ENCODE results near the gene APLNR.

DNA sequence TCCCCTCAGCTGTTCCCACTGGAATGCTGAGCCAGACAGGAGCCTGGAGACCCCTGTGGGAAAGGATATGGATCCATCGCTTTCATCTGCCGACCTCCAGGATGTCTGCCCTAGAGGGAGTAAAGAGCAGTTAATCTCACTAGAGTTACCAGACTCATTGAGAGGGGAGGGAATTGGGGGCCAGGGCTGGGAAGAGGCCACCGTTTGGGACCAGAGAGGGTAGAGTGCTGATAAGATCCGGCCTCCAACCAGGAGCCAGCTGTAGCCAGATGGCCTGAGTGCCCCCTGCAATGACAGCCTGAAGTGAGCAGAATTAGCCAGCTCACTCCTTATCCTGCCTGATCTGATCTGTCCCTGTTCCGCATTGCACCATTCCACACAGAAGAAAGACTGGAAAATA lies 3.7 kb upstream of the APLNR start:
- TF ChIP-seq, protein P1, sequence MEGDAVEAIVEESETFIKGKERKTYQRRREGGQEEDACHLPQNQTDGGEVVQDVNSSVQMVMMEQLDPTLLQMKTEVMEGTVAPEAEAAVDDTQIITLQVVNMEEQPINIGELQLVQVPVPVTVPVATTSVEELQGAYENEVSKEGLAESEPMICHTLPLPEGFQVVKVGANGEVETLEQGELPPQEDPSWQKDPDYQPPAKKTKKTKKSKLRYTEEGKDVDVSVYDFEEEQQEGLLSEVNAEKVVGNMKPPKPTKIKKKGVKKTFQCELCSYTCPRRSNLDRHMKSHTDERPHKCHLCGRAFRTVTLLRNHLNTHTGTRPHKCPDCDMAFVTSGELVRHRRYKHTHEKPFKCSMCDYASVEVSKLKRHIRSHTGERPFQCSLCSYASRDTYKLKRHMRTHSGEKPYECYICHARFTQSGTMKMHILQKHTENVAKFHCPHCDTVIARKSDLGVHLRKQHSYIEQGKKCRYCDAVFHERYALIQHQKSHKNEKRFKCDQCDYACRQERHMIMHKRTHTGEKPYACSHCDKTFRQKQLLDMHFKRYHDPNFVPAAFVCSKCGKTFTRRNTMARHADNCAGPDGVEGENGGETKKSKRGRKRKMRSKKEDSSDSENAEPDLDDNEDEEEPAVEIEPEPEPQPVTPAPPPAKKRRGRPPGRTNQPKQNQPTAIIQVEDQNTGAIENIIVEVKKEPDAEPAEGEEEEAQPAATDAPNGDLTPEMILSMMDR (IDR thresholded peaks at IDR 0.05; ENCODE audit: control extremely low read depth in 1 of 3, insufficient read depth in 1 of 3, low read depth in 1 of 3, low read length in 3 of 3), result no peak
- TF ChIP-seq POLR2A (IDR thresholded peaks at IDR 0.05; ENCODE audit: control extremely low read depth in 1 of 2, low read depth in 2 of 2, low read length in 2 of 2) (no peak), CBX8 (IDR thresholded peaks at IDR 0.05; ENCODE audit: borderline replicate concordance, low read depth, low read length) (no peak), CREB1 (IDR thresholded peaks at IDR 0.05) (no peak), CEBPB (IDR thresholded peaks at IDR 0.05; ENCODE audit: low read depth, low read length) (no peak), SIRT6 (IDR thresholded peaks at IDR 0.05; ENCODE audit: low read length) (no peak), EGR1 (IDR thresholded peaks at IDR 0.05; ENCODE audit: borderline replicate concordance, low read depth, low read length) (no peak), HDAC6 (IDR thresholded peaks at IDR 0.05; ENCODE audit: low read depth, low read length) (no peak), FOSL1 (IDR thresholded peaks at IDR 0.05; ENCODE audit: insufficient read depth, low read depth, low read length) (no peak), TCF12 (IDR thresholded peaks at IDR 0.05; ENCODE audit: low read depth, low read length) (no peak), EP300 (IDR thresholded peaks at IDR 0.05; ENCODE audit: borderline replicate concordance in 1 of 2, low read depth in 2 of 2, low read length in 2 of 2) (no peak), CHD1 (IDR thresholded peaks at IDR 0.05; ENCODE audit: low read depth, low read length) (no peak)
- TF ChIP-seq, protein P2, sequence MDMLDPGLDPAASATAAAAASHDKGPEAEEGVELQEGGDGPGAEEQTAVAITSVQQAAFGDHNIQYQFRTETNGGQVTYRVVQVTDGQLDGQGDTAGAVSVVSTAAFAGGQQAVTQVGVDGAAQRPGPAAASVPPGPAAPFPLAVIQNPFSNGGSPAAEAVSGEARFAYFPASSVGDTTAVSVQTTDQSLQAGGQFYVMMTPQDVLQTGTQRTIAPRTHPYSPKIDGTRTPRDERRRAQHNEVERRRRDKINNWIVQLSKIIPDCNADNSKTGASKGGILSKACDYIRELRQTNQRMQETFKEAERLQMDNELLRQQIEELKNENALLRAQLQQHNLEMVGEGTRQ (IDR thresholded peaks at IDR 0.05; ENCODE audit: low read length), result no peak
- TF ChIP-seq, protein P3, sequence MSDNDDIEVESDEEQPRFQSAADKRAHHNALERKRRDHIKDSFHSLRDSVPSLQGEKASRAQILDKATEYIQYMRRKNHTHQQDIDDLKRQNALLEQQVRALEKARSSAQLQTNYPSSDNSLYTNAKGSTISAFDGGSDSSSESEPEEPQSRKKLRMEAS (IDR thresholded peaks at IDR 0.05), result no peak
